HEK293 (cell line): ENCODE measurements around the gene EPHA6.

Source experiments
- CTCF ChIA-PET: fragments of 350-600 bp; formaldehyde crosslinking; extraction: SDS; loops from one replicate; lab custom pipeline; 2021; ENCODE audit warnings: antibody characterized with exemption; lab: Yijun Ruan, JAX
- POLR2A ChIA-PET: fragments of 300-600 bp; formaldehyde crosslinking; extraction: SDS; loops from one replicate; lab custom pipeline; 2020; ENCODE audit warnings: antibody characterized with exemption, inconsistent platforms; lab: Yijun Ruan, JAX
- H3K27ac ChIP-seq: fragments of 200-500 bp; sonication (Bioruptor generic); 2 replicates; pipeline ENCODE4 v1.5.1; 2014; ENCODE audit warnings: low read depth, low read length, control low read depth, inconsistent platforms; ENCODE audit errors: extremely low read depth
- H3K36me3 ChIP-seq, 2 experiments: fragments of 200-500 bp in 1 of 2; sonication (Bioruptor generic) in 1 of 2; 1 replicate in 1 of 2; 2 replicates in 1 of 2; pipeline ENCODE4 v1.5.1; 2014 to 2017; ENCODE audit warnings: inconsistent platforms in 2 of 2, low read length in 2 of 2; ENCODE audit not compliant: control insufficient read depth in 2 of 2, insufficient read depth in 1 of 2
- H3K4me1 ChIP-seq: fragments of 200-500 bp; sonication (Bioruptor generic); 2 replicates; pipeline ENCODE4 v1.5.1; 2014; ENCODE audit warnings: mild to moderate bottlenecking, low read length, inconsistent platforms; ENCODE audit not compliant: control insufficient read depth, insufficient read depth
- H3K4me3 ChIP-seq: 2 replicates; pipeline ENCODE4 v1.5.1; 2011; ENCODE audit warnings: low read depth, mild to moderate bottlenecking, control low read depth, low read length, moderate library complexity
- H3K9me3 ChIP-seq: fragments of 200-500 bp; sonication (Bioruptor generic); 2 replicates; pipeline ENCODE4 v1.5.1; 2014; ENCODE audit warnings: low read depth, low read length, inconsistent platforms; ENCODE audit not compliant: control insufficient read depth, insufficient read depth
- BCL11B ChIP-seq: fragments of 450-650 bp; formaldehyde crosslinking; IDR thresholded peaks from 2 replicates; pipeline ENCODE4 v1.5.1; 2016; ENCODE audit warnings: low read depth, missing biosample characterization, missing genetic modification characterization
- HOXC10 ChIP-seq: sonication (generic); formaldehyde crosslinking; IDR thresholded peaks from 2 replicates; pipeline ENCODE4 v1.8.1; 2023; ENCODE audit warnings: mild to moderate bottlenecking, missing genetic modification reagents
- MEIS1 ChIP-seq: sonication (generic); formaldehyde crosslinking; IDR thresholded peaks from 2 replicates; pipeline ENCODE4 v1.8.1; 2022; ENCODE audit warnings: missing genetic modification reagents, mild to moderate bottlenecking, borderline replicate concordance
- SETDB1 ChIP-seq: IDR thresholded peaks from one replicate; pipeline ENCODE4 v1.6.1; 2017; ENCODE audit warnings: mild to moderate bottlenecking, low read length, moderate library complexity, mixed read lengths; ENCODE audit not compliant: insufficient read length
- ZFP3 ChIP-seq: fragments of 450-650 bp; formaldehyde crosslinking; IDR thresholded peaks from 2 replicates; pipeline ENCODE4 v1.5.1; 2016; ENCODE audit warnings: low read depth, missing biosample characterization, missing genetic modification characterization
- ZNF132 ChIP-seq: fragments of 450-650 bp; formaldehyde crosslinking; IDR thresholded peaks from 2 replicates; pipeline ENCODE4 v1.5.1; 2017; ENCODE audit warnings: missing biosample characterization, missing genetic modification characterization, borderline replicate concordance
- ZNF184 ChIP-seq: fragments of 450-650 bp; IDR thresholded peaks from 2 replicates; pipeline ENCODE4 v1.5.1; 2018; ENCODE audit warnings: missing biosample characterization, mild to moderate bottlenecking, missing genetic modification characterization
- ZNF23 ChIP-seq: fragments of 450-650 bp; formaldehyde crosslinking; IDR thresholded peaks from 2 replicates; pipeline ENCODE4 v1.5.1; 2016; ENCODE audit warnings: missing biosample characterization, missing genetic modification characterization, borderline replicate concordance
- ZNF366 ChIP-seq: fragments of 450-650 bp; formaldehyde crosslinking; conservative IDR thresholded peaks from 2 replicates; pipeline ENCODE4 v1.5.1; 2016; ENCODE audit warnings: missing biosample characterization, missing genetic modification characterization
- ZNF391 ChIP-seq: fragments of 450-650 bp; formaldehyde crosslinking; IDR thresholded peaks from 2 replicates; pipeline ENCODE4 v1.5.1; 2016; ENCODE audit warnings: low read depth, missing biosample characterization, missing genetic modification characterization, borderline replicate concordance
- ZNF416 ChIP-seq: fragments of 450-650 bp; formaldehyde crosslinking; IDR thresholded peaks from 2 replicates; pipeline ENCODE4 v1.5.1; 2016; ENCODE audit warnings: missing biosample characterization, missing genetic modification characterization
- ZNF48 ChIP-seq: fragments of 450-650 bp; formaldehyde crosslinking; IDR thresholded peaks from 2 replicates; pipeline ENCODE4 v1.5.1; 2016; ENCODE audit warnings: missing biosample characterization, missing genetic modification characterization
- ZNF596 ChIP-seq: fragments of 450-650 bp; IDR thresholded peaks from 2 replicates; pipeline ENCODE4 v1.5.0; 2018; ENCODE audit warnings: missing biosample characterization, mild to moderate bottlenecking, missing genetic modification characterization, moderate library complexity
- ZNF626 ChIP-seq: fragments of 450-650 bp; sonication (Bioruptor Pico); formaldehyde crosslinking; IDR thresholded peaks from 2 replicates; pipeline ENCODE4 v1.5.1; 2018; ENCODE audit warnings: missing biosample characterization, missing genetic modification characterization, inconsistent platforms
- ZNF704 ChIP-seq: fragments of 450-650 bp; formaldehyde crosslinking; IDR thresholded peaks from 2 replicates; pipeline ENCODE4 v1.5.1; 2016; ENCODE audit warnings: missing biosample characterization, missing genetic modification characterization
- ZNF768 ChIP-seq: fragments of 450-650 bp; formaldehyde crosslinking; IDR thresholded peaks from 2 replicates; pipeline ENCODE4 v1.5.1; 2018; ENCODE audit warnings: missing biosample characterization, mild to moderate bottlenecking, missing genetic modification characterization
- ZNF776 ChIP-seq: fragments of 450-650 bp; formaldehyde crosslinking; IDR thresholded peaks from 2 replicates; pipeline ENCODE4 v1.5.0; 2017; ENCODE audit warnings: missing biosample characterization, missing genetic modification characterization, borderline replicate concordance
- ZNF785 ChIP-seq: fragments of 450-650 bp; formaldehyde crosslinking; IDR thresholded peaks from 2 replicates; pipeline ENCODE4 v1.5.1; 2016; ENCODE audit warnings: missing biosample characterization, missing genetic modification characterization
- TF ChIP-seq, protein P1 (sequence below): IDR thresholded peaks from 2 replicates; pipeline ENCODE4 v1.6.1; 2011; ENCODE audit warnings: mild to moderate bottlenecking, low read depth, low read length, borderline replicate concordance
- TF ChIP-seq, protein P2 (sequence below): fragments of 450-650 bp; formaldehyde crosslinking; IDR thresholded peaks from 2 replicates; pipeline ENCODE4 v1.5.1; 2016; ENCODE audit warnings: missing biosample characterization, missing genetic modification characterization

The EPHA6 gene

GRCh38 chr3:97235611-97236315, 421.4 kb downstream of the EPHA6 start:
- no peaks in the 10 kb centered on the region for H3K36me3 ChIP-seq
- no peaks in the 10 kb centered on the region for H3K9me3 ChIP-seq
- no peak overlapping the region for H3K4me3 ChIP-seq
- POLR2A ChIA-PET = no interaction called here
- TF ChIP-seq ZNF416 (tag by site-specific recombination) (no peak), ZNF596 (tag by site-specific recombination) (no peak), ZNF776 (no peak), ZNF768 (no peak), ZFP3 (tag by site-specific recombination) (no peak), ZNF48 (tag by site-specific recombination) (no peak), ZNF23 (tag by site-specific recombination) (no peak), ZNF704 (tag by site-specific recombination) (no peak), BCL11B (tag by site-specific recombination) (no peak)
- TF ChIP-seq, protein P1, sequence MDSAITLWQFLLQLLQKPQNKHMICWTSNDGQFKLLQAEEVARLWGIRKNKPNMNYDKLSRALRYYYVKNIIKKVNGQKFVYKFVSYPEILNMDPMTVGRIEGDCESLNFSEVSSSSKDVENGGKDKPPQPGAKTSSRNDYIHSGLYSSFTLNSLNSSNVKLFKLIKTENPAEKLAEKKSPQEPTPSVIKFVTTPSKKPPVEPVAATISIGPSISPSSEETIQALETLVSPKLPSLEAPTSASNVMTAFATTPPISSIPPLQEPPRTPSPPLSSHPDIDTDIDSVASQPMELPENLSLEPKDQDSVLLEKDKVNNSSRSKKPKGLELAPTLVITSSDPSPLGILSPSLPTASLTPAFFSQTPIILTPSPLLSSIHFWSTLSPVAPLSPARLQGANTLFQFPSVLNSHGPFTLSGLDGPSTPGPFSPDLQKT = no peak
- TF ChIP-seq, all 188 proteins: peak for 0
- Histone ChIP-seq H3K27ac (no peak overlapping the region), H3K4me1 (peaks cover 8% of the 10 kb centered on the region)
- CTCF ChIA-PET = no interaction called here

- ChIA-PET CTCF (no interaction called here), POLR2A (no interaction called here)
- no peaks in the 10 kb centered on the region for H3K9me3 ChIP-seq
- no peaks in the 10 kb centered on the region for H3K36me3 ChIP-seq
- H3K27ac ChIP-seq = no peak overlapping the region
- H3K4me1 ChIP-seq = no peaks in the 10 kb centered on the region
- no peak for TF ChIP-seq HOXC10 (CRISPR knock-in tag)
- TF ChIP-seq ZNF785 (tag by site-specific recombination) = no peak
- no peak for TF ChIP-seq MEIS1 (CRISPR knock-in tag)
- no peak for TF ChIP-seq ZFP3 (tag by site-specific recombination)
- TF ChIP-seq ZNF184 (tag by site-specific recombination) = no peak
- TF ChIP-seq ZNF132 (tag by site-specific recombination) = no peak
- H3K4me3 ChIP-seq = no peak overlapping the region
These were observed 427.0 kb downstream of the EPHA6 start for GRCh38 chr3:97241417-97241816.

DNA sequence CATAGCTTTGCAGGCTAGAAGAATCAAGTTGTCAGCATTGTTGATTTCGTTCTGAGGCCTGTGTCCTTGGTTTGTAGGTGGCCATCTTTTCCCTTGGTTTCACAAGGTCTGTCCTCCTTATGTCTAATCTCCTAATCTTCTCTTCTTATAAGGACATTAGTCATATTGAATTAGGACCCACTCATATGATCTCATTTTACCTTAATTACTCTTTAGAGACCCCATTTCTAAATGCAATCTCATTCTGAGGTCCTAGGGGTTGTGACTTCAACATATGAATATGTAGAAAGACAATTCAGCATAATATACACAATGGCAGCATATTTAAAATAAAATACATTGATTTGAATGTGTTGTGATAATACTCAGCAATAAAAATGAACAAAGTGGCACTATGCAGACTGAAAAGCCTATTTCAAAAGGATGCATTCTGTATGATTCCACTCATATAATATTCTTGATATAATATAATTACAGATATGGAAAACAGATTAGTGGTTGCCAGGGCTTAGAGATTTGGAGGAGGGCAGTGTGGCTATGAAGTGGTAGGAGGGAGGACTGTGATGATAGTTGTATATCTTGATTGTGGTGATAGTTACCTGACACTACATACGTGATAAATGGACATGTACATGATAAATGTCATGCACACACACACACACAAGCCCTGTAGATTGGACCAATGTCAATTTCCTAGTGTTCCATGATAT, 431.0 kb downstream of the EPHA6 start:
- Histone ChIP-seq H3K9me3 (no peaks in the 10 kb centered on the region), H3K36me3 (no peaks in the 10 kb centered on the region), H3K4me1 (no peaks in the 10 kb centered on the region), H3K4me3 (no peak overlapping the region), H3K27ac (no peak overlapping the region)
- ChIA-PET POLR2A (no interaction called here), CTCF (no interaction called here)
- TF ChIP-seq SETDB1 (no peak), ZNF391 (no peak), ZNF768 (no peak), ZNF366 (tag by site-specific recombination) (no peak), ZNF626 (tag by site-specific recombination) (no peak)
- TF ChIP-seq, protein P2, sequence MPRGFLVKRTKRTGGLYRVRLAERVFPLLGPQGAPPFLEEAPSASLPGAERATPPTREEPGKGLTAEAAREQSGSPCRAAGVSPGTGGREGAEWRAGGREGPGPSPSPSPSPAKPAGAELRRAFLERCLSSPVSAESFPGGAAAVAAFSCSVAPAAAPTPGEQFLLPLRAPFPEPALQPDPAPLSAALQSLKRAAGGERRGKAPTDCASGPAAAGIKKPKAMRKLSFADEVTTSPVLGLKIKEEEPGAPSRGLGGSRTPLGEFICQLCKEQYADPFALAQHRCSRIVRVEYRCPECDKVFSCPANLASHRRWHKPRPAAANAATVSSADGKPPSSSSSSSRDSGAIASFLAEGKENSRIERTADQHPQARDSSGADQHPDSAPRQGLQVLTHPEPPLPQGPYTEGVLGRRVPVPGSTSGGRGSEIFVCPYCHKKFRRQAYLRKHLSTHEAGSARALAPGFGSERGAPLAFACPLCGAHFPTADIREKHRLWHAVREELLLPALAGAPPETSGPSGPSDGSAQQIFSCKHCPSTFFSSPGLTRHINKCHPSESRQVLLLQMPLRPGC (tag by site-specific recombination) = no peak
